HG03469 (cell line): ENCODE data around the gene NDC1.
"Not testable (repeated sequence)": the region's sequence is repeated elsewhere in the genome, so short reads cannot be mapped to it uniquely, and the experiment has no call there.

Experiments
- ATAC-seq: cut with Tn5 transposase; IDR thresholded peaks from one replicate; pipeline ENCODE4 v1.9.1; 2021; ENCODE audit warnings: mild to moderate bottlenecking, moderate library complexity, moderate number of reproducible peaks; ENCODE audit not compliant: unreplicated experiment

NDC1 gene

GRCh38 chr1:53837924-53838653 lies at the start of gene NDC1:
NDC1 (minus strand) TSS chr1:53838296; CDS start chr1:53838261, 35 bp downstream.
- peak; percentile 72 for ATAC-seq

DNA sequence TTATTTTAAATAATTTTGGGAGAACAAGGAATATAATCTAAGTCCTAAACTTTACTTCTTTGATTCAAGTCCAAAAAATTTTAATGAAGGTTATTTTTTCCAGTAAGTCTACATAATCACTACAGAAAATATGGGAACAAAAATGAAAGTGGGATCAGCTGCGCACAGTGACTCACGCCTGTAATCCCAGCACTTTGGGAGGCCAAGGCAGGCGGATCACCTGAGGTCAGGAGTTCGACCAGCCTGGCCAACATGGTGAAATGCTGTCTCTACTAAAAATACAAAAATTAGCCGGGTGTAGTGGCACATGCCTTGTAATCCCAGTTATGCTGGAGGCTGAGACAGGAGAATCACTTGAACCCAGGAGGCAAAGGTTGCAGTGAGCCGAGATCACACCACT lies 45.5 kb upstream of the NDC1 start:
- not testable (repeated sequence) for ATAC-seq

GRCh38 chr1:53881853-53882252 lies 43.8 kb upstream of the NDC1 start:
- not testable (repeated sequence) for ATAC-seq

- no peak for ATAC-seq
Observed at GRCh38 chr1:53878492-53879105, 40.5 kb upstream of the NDC1 start.

GRCh38 chr1:53875150-53875549 lies 37.1 kb upstream of the NDC1 start:
- not testable (repeated sequence) for ATAC-seq

- ATAC-seq, result no peak
Observed at GRCh38 chr1:53871773-53872484, 33.8 kb upstream of the NDC1 start.

DNA sequence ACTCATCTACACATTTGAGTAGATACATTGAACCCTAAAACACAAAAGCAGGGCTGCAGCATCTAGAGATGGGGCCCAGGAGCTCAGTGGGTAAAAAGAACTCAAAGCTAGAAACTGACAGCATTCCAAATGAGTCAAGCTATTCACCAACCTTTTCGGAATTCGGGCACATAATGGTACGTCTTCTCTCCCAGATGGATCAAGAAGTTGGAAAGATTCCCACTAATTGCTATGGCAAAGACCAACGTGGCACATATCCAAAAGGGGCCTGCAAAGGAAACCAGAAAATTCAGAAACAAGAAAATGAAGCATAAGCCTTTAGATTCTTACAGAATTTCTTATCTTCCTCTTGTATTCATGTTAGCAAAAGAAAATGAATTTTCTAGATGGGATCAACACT lies 33.1 kb upstream of the NDC1 start:
- ATAC-seq, result no peak

DNA sequence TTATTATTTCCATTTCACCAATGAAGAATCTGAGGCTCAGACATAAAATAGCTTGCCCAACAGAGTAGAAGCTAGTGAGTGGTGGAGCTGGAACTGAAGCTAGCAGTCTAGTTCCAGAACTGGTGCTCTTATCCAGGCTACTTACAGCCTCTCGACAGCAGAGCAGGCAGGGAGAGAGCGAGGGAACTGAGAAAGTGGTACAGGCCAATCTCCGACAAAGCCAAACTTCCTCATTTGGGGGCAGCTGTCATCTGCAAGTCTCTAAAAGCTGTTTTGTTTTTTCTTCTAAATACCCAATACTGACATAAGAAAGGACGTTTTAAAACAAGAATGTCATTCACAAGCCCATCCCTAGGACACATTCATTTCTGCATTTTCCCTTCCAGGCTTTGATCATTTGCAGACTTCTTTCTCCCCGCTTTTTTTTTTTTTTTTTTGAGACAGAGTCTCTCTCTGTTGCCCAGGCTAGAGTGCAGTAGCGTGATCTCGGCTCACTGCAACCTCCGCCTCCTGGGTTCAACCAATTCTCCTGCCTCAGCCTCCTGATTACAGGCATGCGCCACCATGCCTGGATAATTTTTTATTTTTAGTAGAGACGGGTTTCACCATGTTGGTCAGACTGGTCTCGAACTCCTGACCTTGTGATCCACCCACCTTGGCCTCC lies 31.5 kb upstream of the NDC1 start:
- ATAC-seq, result no peak

DNA sequence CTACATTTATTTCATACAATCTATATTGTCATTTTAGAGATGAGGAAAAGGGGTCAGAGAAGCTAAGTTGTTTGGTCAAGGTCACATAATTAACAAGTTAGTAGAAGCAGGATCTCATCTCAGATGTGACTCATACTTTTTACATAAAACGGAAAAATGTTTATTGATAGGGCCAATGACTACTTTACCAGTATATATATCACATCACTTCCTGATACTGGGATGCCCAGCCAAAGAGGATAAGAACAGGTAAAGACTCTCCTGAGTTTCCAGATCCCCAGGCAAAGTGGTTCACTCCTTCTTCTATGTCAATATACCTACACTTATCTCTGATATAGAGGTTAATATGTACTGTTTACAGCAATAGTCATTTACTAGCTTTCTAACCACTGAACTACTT lies 30.5 kb upstream of the NDC1 start:
- no peak for ATAC-seq

GRCh38 chr1:53862507-53862906 lies 24.4 kb upstream of the NDC1 start:
- no peak for ATAC-seq

DNA sequence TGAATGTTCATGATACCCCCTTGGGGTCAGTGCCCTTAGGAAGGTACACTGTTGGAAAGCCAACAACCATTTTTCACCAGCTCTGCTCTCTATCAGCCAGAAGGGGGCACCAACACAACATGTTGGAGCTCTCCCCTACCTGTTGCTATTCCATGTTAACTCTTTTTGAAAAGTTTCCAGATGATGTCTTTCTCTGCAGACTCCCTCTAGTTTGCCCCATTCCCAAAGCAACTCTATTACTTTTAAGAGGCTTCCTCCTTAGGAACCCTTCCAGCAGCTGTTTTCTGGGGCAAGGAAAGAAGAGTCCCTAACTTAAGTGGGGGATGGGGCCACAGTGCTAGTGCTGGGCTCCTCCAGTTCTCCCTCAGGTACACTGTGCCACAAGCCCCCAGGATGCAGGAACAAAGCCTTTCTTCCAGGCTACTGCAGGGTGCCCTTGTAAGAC lies 22.9 kb upstream of the NDC1 start:
- ATAC-seq, result no peak

GRCh38 chr1:53851571-53852285 lies 13.6 kb upstream of the NDC1 start:
- ATAC-seq, result no peak

DNA sequence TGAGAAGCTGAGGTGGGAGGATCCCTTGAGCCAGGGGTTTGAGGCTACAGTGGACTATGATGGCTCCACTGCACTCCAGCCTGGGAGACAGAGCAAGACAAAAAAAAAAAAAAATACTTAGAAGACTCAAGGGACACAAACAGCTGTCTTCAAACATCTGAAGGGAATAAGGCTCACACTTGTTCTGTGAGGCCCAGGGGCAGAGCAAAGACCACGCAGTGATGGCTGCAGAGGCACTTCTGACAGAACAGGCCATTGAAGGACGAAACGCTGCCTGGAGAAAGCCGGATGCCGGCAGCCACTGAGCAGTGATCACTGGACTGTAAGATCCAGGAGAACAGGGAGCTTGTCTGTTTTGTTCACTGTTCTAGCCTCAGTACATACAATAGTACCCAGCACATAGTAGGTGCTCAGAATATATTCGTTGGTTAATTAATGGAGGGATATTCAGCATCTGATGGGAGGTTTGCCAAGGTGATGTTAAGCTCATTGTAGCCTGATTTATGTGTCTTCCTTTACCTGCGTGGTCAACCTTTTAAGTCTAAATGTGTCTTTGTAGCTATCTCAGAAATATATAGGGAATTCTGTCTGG lies 12.1 kb upstream of the NDC1 start:
- ATAC-seq, result no peak

DNA sequence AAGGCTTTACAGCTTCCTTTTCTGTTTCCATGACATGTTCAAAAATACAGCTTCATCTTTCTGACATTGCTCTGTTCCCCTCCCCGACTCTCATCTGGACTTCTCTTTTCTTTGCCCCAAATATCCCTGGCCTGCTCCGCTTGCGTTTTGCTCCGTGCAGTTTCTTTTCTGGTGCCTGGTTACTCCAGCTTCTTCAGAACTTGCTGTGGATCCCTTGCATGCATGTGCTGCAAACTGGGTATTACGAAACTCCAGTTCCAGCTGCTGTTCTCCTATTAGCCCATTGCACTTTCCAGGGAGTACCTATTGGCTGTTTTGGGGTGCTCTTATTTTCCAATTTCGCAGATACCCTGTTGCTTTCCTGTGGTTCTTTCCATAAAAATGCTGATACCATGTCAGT lies 9.9 kb upstream of the NDC1 start:
- ATAC-seq, result no peak

DNA sequence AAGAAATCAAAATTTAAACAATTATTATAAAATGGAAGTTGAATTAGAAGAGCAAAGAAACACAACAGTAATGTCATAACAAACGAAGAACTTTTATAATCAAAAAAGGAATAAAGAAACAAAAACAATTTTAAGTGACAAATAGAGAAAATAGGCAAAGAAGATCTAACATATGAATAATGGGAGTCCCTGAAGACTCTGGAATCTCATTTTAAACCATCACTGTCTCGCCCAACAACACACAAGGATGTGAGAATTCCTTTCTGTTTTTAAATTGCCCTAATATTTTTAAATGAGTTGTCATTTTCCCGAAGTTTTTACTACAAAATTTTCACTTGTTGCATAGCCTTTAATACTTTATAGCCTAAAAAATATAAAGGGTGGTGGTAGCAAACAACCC lies 4.3 kb upstream of the NDC1 start:
- ATAC-seq, result no peak

- ATAC-seq, result no peak
Observed at GRCh38 chr1:53838654-53838974, 518 bp upstream of the NDC1 start.

DNA sequence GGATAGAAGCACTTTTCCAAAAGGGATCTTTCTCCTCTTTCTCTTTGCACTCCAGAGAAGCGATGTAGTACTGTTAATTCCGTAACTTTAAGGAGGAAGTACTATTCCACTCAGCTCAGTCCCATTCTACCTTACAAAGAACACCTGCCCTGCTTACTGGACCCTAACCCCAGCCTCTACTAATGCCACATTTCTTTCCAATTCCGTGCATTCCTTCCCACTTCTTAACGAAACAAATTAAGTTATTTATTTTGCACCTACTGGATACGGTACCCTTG lies 511 bp downstream of the NDC1 start:
- ATAC-seq, result no peak

DNA sequence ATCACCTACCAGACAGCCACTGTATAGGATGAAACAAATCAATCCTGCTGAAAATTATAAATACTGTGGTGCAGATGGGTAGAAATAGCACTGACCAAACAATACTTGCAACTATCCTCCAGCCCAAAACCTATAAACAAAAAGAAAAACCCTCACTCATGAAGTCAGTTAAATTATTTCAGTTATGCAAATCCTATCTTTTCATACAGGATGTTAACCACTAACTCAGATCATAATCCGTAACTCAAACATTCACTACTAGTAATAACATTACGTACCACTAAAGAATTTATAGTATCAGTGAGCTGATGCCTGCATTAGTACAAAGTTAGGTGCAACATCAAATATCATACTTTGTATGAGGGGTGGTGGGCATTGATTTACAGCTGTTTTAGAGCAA lies 2.6 kb downstream of the NDC1 start:
- ATAC-seq, result no peak

DNA sequence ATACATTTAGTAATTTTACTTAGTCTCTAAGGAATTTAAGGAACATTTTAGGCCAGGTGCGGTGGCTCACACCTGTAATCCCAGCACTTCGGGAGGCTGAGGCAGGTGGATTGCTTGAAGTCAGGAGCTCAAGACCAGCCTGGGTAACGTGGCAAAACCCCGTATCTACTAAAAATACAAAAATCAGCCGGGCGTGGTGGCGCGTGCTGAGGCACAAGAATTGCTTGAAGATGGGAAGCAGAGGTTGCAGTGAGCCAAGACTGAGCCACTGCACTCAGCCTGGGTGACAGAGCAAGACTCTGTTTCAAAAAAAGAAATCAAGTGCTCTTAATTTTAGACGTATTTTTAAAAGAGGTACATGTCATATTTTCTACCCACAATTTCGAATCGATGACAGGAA lies 3.3 kb downstream of the NDC1 start:
- ATAC-seq, result no peak

- no peak for ATAC-seq
Observed at GRCh38 chr1:53833393-53833792, 4.7 kb downstream of the NDC1 start.

GRCh38 chr1:53826367-53826766 lies 11.7 kb downstream of the NDC1 start:
- ATAC-seq, result no peak
